Smooth muscle cell (in vitro differentiated cells): ENCODE data around the gene DIS3L2. TPM values are rescaled to one million over a fixed set of nuclear protein-coding genes. Genes with fewer than 3 reads are reported as not detected.

Experiments
- DNase-seq: peaks from one replicate; lab custom pipeline; 2025; ENCODE audit not compliant: unreplicated experiment; lab: John Stamatoyannopoulos, UW
- H2AFZ ChIP-seq: fragments of 200-600 bp; sonication (generic); 2 replicates; pipeline ENCODE4 v1.6.0; 2016; ENCODE audit warnings: antibody characterized with exemption, low read depth, mild to moderate bottlenecking
- H3F3A ChIP-seq: fragments of 200-600 bp; sonication (generic); 2 replicates; pipeline ENCODE4 v1.6.0; 2017; ENCODE audit warnings: antibody characterized with exemption, low read depth
- H3K27ac ChIP-seq: fragments of 200-600 bp; sonication (generic); 2 replicates; pipeline ENCODE4 v1.5.1; 2016; ENCODE audit warnings: low read depth, mild to moderate bottlenecking
- H3K27me3 ChIP-seq: fragments of 200-600 bp; sonication (generic); 2 replicates; pipeline ENCODE4 v1.6.1; 2016; ENCODE audit warnings: low read depth, mild to moderate bottlenecking
- H3K36me3 ChIP-seq: fragments of 200-600 bp; sonication (generic); 2 replicates; pipeline ENCODE4 v1.5.1; 2016; ENCODE audit warnings: low read depth
- H3K4me1 ChIP-seq: fragments of 200-600 bp; sonication (generic); 2 replicates; pipeline ENCODE4 v1.5.1; 2016; ENCODE audit warnings: low read depth
- H3K4me2 ChIP-seq: fragments of 200-600 bp; sonication (generic); 2 replicates; pipeline ENCODE4 v1.6.0; 2016; ENCODE audit warnings: mild to moderate bottlenecking
- H3K4me3 ChIP-seq: fragments of 200-600 bp; sonication (generic); 2 replicates; pipeline ENCODE4 v1.5.1; 2016; ENCODE audit warnings: mild to moderate bottlenecking
- H3K79me2 ChIP-seq: fragments of 200-600 bp; sonication (generic); 2 replicates; pipeline ENCODE4 v1.6.0; 2016; ENCODE audit warnings: low read depth, mild to moderate bottlenecking
- H3K9ac ChIP-seq: fragments of 200-600 bp; sonication (generic); 2 replicates; pipeline ENCODE4 v1.6.0; 2016; ENCODE audit warnings: low read depth
- H3K9me3 ChIP-seq: fragments of 200-600 bp; sonication (generic); replicated peaks from 2 replicates; pipeline ENCODE4 v1.5.1; 2016; ENCODE audit warnings: low read depth
- H4K20me1 ChIP-seq: fragments of 200-600 bp; sonication (generic); 2 replicates; pipeline ENCODE4 v1.6.0; 2016; ENCODE audit warnings: low read depth
- WGBS: methylation state at CpG from one replicate; pipeline ENCODE4 v1.1.7; 2016; ENCODE audit warnings: low lambda C conversion rate; 5-methylcytosine and 5-hydroxymethylcytosine counted together
- polyA plus RNA-seq: library from polyadenylated mRNA; unstranded; fragments of >200 nt; fragmentation: Nextera tagmentation; extraction: Ambion mirVana; gene quantifications from 2 replicates; pipeline ENCODE4 v1.2.1, GENCODE V29; 2016
- total RNA-seq: library from RNA; depleted of rRNA; stranded (reverse); fragments of >200 nt; gene quantifications from 2 replicates; pipeline ENCODE4 v1.2.3, GENCODE V29; 2014
- TF ChIP-seq, protein P1 (sequence below): fragments of 200-600 bp; sonication (generic); IDR thresholded peaks from 2 replicates; pipeline ENCODE4 v1.5.1; 2017; ENCODE audit warnings: borderline replicate concordance, mild to moderate bottlenecking, antibody characterized with exemption; ENCODE audit not compliant: insufficient read depth, poor library complexity, severe bottlenecking

Gene DIS3L2
- total and polyA plus RNA-seq, 2 experiments from 2014 or later, result 11.4 to 25.2 TPM

DNA sequence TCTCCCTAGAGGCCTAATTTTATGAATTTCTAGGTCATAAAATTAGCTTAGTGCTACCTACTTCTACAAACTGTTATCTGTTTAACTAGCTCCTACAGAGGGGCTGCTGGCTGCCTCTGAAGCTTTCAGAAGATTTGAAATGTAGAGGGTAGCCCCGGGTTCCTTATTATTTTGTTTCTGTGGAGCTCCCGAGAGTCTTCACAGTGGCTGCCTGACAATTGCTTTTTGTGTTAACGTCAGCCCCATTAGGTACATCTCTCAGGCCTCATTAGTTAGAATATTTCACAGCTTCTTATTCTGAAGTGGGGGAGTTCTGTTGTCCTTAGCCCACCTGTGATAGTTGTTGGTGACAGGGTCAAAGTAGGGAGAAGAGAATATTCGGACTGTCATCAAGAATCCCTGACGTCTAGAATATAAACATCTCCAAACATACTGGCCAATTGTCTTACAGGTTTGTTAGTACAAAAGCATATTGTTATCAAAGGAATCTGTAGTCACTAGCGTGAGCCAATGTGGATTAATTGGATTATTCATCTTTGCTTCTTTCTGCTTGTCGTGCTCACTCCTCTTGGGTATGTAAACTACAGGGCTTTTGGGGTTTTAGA lies 77.5 kb downstream of the DIS3L2 start:
- Histone ChIP-seq H3K36me3 (no peaks in the 10 kb centered on the region), H3K27ac (no peak overlapping the region), H3K27me3 (no peaks in the 10 kb centered on the region), H3K9me3 (no peaks in the 10 kb centered on the region), H2AFZ (no peak overlapping the region), H3K4me3 (no peak overlapping the region), H4K20me1 (peaks cover 13% of the 10 kb centered on the region), H3K4me2 (no peak overlapping the region), H3K79me2 (no peaks in the 10 kb centered on the region), H3K9ac (no peak overlapping the region), H3F3A (no peaks in the 10 kb centered on the region), H3K4me1 (peaks cover 3% of the 10 kb centered on the region)
- 88% methylated on average over 7 of the region's 7 CpGs for WGBS
- TF ChIP-seq, protein P1, sequence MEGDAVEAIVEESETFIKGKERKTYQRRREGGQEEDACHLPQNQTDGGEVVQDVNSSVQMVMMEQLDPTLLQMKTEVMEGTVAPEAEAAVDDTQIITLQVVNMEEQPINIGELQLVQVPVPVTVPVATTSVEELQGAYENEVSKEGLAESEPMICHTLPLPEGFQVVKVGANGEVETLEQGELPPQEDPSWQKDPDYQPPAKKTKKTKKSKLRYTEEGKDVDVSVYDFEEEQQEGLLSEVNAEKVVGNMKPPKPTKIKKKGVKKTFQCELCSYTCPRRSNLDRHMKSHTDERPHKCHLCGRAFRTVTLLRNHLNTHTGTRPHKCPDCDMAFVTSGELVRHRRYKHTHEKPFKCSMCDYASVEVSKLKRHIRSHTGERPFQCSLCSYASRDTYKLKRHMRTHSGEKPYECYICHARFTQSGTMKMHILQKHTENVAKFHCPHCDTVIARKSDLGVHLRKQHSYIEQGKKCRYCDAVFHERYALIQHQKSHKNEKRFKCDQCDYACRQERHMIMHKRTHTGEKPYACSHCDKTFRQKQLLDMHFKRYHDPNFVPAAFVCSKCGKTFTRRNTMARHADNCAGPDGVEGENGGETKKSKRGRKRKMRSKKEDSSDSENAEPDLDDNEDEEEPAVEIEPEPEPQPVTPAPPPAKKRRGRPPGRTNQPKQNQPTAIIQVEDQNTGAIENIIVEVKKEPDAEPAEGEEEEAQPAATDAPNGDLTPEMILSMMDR, result no peak
- DNase-seq, result no peak

DNA sequence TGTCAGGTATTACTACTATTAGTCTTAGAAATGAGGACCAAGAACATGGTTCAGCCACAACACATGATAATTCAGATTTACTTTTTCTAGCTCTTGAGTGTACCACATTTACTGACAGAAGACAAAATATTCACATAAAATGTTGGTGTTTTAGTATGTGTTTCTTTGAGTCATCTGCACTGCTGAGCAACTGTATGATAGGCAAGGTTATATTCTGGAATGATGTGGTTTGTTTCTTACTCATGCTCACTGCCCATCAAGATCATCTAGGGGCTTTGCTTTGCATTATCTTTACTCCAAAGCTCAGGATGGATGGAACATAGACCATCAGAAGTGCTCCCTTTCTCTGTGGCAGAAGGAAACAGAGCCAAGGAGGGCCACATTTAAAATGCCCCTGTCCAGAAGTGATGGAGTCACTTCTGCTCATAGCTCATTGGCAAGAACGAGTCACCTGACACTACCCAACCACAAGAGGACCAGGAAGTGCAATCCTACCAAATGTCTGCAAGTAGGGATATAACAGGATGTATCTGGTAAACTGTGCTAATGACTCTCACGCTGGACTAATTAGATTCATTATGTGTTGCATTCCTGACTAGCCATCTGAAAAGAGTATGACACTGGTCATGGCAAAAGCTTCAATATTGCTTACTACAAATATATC lies 81.5 kb downstream of the DIS3L2 start:
- 96% methylated on average over 2 of the region's 2 CpGs for WGBS
- no peak overlapping the region for H3K4me3 ChIP-seq
- DNase-seq, result no peak

DNA sequence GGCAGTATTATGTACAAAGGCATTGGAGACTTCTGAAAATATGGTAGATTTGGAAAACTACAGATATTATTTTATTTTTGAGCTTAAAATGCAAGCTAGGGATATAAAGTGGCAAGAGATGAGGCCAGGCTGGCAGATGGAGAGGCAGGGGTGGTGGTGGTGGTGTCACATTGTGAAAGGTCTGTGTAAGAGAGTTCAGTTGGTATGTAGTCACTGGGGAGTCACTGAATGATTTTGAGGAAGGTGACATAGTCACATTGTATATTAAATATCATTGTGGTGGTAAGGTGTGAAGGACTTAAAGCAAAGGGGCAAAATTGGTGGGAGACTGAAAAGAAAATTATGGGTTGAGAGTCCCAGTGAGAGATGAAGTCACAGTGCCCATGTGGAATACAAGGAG lies 82.5 kb downstream of the DIS3L2 start:
- no peaks in the 10 kb centered on the region for H3K36me3 ChIP-seq
- peaks cover 13% of the 10 kb centered on the region for H4K20me1 ChIP-seq
- no peaks in the 10 kb centered on the region for H3F3A ChIP-seq
- H3K9ac ChIP-seq, result no peak overlapping the region
- no peak overlapping the region for H3K4me2 ChIP-seq
- TF ChIP-seq, protein P1, result no peak
- peaks cover 3% of the 10 kb centered on the region for H3K4me1 ChIP-seq
- H3K9me3 ChIP-seq, result no peaks in the 10 kb centered on the region
- DNase-seq, result no peak
- no peak overlapping the region for H2AFZ ChIP-seq
- H3K79me2 ChIP-seq, result peaks cover 5% of the 10 kb centered on the region
- H3K27ac ChIP-seq, result no peak overlapping the region
- H3K27me3 ChIP-seq, result no peaks in the 10 kb centered on the region
- H3K4me3 ChIP-seq, result no peak overlapping the region

More for the DNA sequence above, 81.5 kb downstream of the DIS3L2 start:
- no peak overlapping the region for H3K4me2 ChIP-seq
- TF ChIP-seq, protein P1, result no peak
- no peaks in the 10 kb centered on the region for H3K27me3 ChIP-seq
- H3K79me2 ChIP-seq, result peaks cover 5% of the 10 kb centered on the region
- H3K9ac ChIP-seq, result no peak overlapping the region
- peaks cover 3% of the 10 kb centered on the region for H3K4me1 ChIP-seq
- no peaks in the 10 kb centered on the region for H3F3A ChIP-seq
- no peak overlapping the region for H3K27ac ChIP-seq
- peaks cover 13% of the 10 kb centered on the region for H4K20me1 ChIP-seq
- H2AFZ ChIP-seq, result no peak overlapping the region
- H3K36me3 ChIP-seq, result no peaks in the 10 kb centered on the region
- no peaks in the 10 kb centered on the region for H3K9me3 ChIP-seq

DNA sequence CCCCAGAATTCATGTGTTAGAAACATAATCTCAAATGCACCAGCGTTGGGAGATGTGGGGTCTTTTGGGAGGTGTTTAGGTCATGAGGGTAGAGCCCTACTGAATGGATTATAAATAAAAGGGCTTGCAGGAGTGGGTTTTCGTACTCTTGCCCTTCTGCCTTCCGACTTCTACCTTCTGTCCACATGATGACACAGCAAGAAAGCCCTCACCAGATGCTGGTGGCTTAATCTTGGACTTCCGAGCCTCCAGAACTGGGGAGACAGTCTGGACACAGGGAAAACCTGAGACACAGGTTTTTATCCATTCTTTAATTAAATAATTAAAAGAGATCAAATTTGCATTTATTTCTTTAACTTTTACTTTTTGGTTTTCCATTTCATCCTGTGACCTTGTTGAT lies 87.8 kb downstream of the DIS3L2 start:
- TF ChIP-seq, protein P1, result no peak
- H3K9me3 ChIP-seq, result no peaks in the 10 kb centered on the region
- no peak overlapping the region for H3K4me2 ChIP-seq
- H3K27me3 ChIP-seq, result no peaks in the 10 kb centered on the region
- peaks cover 22% of the 10 kb centered on the region for H4K20me1 ChIP-seq
- no peak overlapping the region for H3K9ac ChIP-seq
- no peaks in the 10 kb centered on the region for H3K4me1 ChIP-seq
- no peaks in the 10 kb centered on the region for H3F3A ChIP-seq
- H2AFZ ChIP-seq, result no peak overlapping the region
- no peak overlapping the region for H3K4me3 ChIP-seq
- no peak for DNase-seq
- peaks cover 5% of the 10 kb centered on the region for H3K79me2 ChIP-seq
- 91% methylated on average over 4 of the region's 4 CpGs for WGBS
- no peak overlapping the region for H3K27ac ChIP-seq
- no peaks in the 10 kb centered on the region for H3K36me3 ChIP-seq
